Gastroesophageal sphincter (tissue), 3 donors: ENCODE data around the gene ATP2A3.

Experiments
- EP300 ChIP-seq: sonication (generic); formaldehyde crosslinking; IDR thresholded peaks from one replicate; pipeline ENCODE4 v1.6.1; 2017; ENCODE audit warnings: antibody characterized with exemption, mild to moderate bottlenecking
- POLR2A ChIP-seq, 2 donors: fragments of 450-650 bp; IDR thresholded peaks; one replicate each; pipeline ENCODE4 v1.6.1; 2017; ENCODE audit warnings: antibody characterized with exemption in 2 of 2, mild to moderate bottlenecking in 2 of 2, moderate library complexity in 1 of 2
- TF ChIP-seq, protein P1 (sequence below), 4 experiments: fragments of 200-600 bp in 2 of 4; fragments of 450-650 bp in 2 of 4; sonication (generic) in 1 of 4; IDR thresholded peaks; one replicate each; pipeline ENCODE4 v1.5.1; 2017 to 2019; ENCODE audit warnings: antibody characterized with exemption in 4 of 4, mild to moderate bottlenecking in 2 of 4, moderate library complexity in 2 of 4

DNA sequence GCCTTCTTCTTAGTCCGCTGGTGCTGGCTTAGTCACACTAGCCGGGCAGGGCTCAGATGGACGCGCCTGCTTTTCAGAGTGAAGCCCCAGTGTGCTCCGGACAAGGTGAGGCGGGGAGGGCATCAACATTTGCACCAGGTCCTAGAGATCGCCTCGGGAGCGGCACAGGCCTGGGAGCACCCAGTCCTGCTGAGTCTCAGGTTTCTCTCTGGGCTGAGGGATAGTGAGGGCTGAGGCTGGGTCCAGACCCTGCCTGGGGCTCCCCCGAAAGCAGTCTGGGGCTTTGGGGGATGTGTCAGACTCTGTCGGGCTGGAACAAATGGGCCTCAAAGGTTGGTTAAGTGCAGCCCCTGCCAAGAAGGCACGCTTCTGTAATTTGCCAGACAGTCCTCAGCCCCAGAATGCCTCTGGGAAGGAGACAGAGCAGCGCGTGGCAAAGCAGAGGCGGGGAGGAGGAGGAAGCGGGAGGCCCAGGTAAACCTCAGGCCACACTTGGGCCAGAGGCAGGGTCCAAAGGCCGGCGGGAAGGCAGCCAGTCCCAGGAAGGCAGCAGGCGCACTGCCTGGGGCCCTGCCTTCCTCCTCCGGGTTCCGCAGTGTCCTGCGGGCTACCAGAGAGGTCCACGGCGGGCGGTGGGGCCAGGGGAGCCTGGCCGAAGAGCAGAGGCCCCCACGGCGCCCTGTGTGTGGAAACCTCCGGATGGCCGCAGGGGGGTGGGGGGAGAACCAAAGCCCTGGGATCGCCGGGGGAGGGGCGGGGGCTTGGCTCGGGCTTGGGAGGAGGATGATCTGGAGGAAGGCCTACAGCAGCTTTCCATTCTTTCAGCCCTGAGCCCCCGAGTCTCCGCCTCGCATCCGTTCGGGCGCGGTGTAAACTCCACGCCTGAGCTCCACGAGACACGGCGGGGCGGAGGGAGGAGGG lies 39.5 kb upstream of the ATP2A3 start:
- TF ChIP-seq, protein P1, sequence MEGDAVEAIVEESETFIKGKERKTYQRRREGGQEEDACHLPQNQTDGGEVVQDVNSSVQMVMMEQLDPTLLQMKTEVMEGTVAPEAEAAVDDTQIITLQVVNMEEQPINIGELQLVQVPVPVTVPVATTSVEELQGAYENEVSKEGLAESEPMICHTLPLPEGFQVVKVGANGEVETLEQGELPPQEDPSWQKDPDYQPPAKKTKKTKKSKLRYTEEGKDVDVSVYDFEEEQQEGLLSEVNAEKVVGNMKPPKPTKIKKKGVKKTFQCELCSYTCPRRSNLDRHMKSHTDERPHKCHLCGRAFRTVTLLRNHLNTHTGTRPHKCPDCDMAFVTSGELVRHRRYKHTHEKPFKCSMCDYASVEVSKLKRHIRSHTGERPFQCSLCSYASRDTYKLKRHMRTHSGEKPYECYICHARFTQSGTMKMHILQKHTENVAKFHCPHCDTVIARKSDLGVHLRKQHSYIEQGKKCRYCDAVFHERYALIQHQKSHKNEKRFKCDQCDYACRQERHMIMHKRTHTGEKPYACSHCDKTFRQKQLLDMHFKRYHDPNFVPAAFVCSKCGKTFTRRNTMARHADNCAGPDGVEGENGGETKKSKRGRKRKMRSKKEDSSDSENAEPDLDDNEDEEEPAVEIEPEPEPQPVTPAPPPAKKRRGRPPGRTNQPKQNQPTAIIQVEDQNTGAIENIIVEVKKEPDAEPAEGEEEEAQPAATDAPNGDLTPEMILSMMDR (IDR thresholded peaks at IDR 0.05): no peak
- TF ChIP-seq POLR2A (IDR thresholded peaks at IDR 0.05): no peak
- no peak for TF ChIP-seq EP300
